Right lobe of liver (tissue), 6 donors: ENCODE data around the gene BAG5. TPM values are rescaled to one million over a fixed set of nuclear protein-coding genes. Genes with fewer than 3 reads are reported as not detected.

Experiments used
- ATAC-seq, 4 donors: fragments of 200-7000 bp; cut with Tn5 transposase; one replicate each; pipeline ENCODE4 v1.9.1; 2020; ENCODE audit warnings: mild to moderate bottlenecking in 4 of 4, moderate library complexity in 4 of 4
- DNase-seq, 3 donors: peaks; one replicate each; pipeline ENCODE4 v3.0.0-alpha.2; 2020
- H3K27ac ChIP-seq, 3 donors: fragments of 200-600 bp; one replicate each; pipeline ENCODE4 v1.8.0; 2022
- H3K27me3 ChIP-seq, 2 donors: fragments of 200-600 bp; one replicate each; pipeline ENCODE4 v1.8.0; 2022
- H3K36me3 ChIP-seq, 4 donors: fragments of 200-600 bp; sonication (generic) in 1 of 4; one replicate each; pipeline versions ENCODE4 v1.5.1 to v1.8.0; 2017 to 2022; ENCODE audit warnings: control low read depth in 1 of 4
- H3K4me1 ChIP-seq, 4 donors: fragments of 200-600 bp; sonication (generic) in 1 of 4; one replicate each; pipeline versions ENCODE4 v1.5.1 to v1.8.0; 2017 to 2022; ENCODE audit warnings: control low read depth in 1 of 4
- H3K4me3 ChIP-seq, 3 donors: fragments of 200-600 bp; one replicate each; pipeline ENCODE4 v1.8.0; 2022
- H3K9me3 ChIP-seq, 4 donors: fragments of 200-600 bp; sonication (generic) in 1 of 4; one replicate each; pipeline versions ENCODE4 v1.5.1 to v1.8.0; 2017 to 2022; ENCODE audit warnings: control low read depth in 1 of 4
- CTCF ChIP-seq, 4 donors: fragments of 200-600 bp in 3 of 4; fragments of 450-650 bp in 1 of 4; IDR thresholded peaks; one replicate each; pipeline versions ENCODE4 v1.5.1 to v1.8.0; 2016 to 2022; ENCODE audit warnings: antibody characterized with exemption in 4 of 4, mild to moderate bottlenecking in 2 of 4
- POLR2A ChIP-seq: fragments of 450-650 bp; IDR thresholded peaks from one replicate; pipeline ENCODE4 v1.6.1; 2017; ENCODE audit warnings: antibody characterized with exemption, mild to moderate bottlenecking
- WGBS: methylation state at CpG from one replicate; pipeline ENCODE4 v1.1.6; 2018; ENCODE audit warnings: low coverage, low lambda C conversion rate; ENCODE audit not compliant: insufficient coverage; ENCODE audit errors: missing lambda C conversion rate; 5-methylcytosine and 5-hydroxymethylcytosine counted together
- intact Hi-C, 2 donors: fragments of 100-400 bp; cut with DNase I; formaldehyde crosslinking; loops; one replicate each; pipeline versions ENCODE4 v1.11.2 to v1.14.1; 2022
- total RNA-seq, 6 experiments: library from RNA; depleted of rRNA in 2 of 6; stranded (reverse); fragments of >200 nt in 2 of 6; fragmentation: NEBNext Ultra II Directional in 3 of 6; extraction: Animal tissue kit (Norgen Biotek cat#: 25700) in 3 of 6; gene quantifications; one replicate each; pipeline versions ENCODE4 v1.1.0 to v1.2.4, GENCODE V29; 2016 to 2023
- donor health status: DM: no; HTN: yes; CAD: no.
- donor health status: DM: no; HTN: no; CAD: no.
- donor health status: DM: no; HTN: no; CAD: no.
- donor health status: DM: no; HTN: yes; CAD: no.
- donor health status: DM: no; HTN: yes; CAD: no.

The BAG5 gene
- total RNA-seq, 6 experiments from 2014 or later: 6.5 to 11.4 (median 10.9) TPM

- ATAC-seq (no peak), DNase-seq (no peak)
- H3K4me3 ChIP-seq: no peak overlapping the region
- no peaks in the 10 kb centered on the region for H3K9me3 ChIP-seq
- H3K4me1 ChIP-seq: peaks cover 0 to 15% (median 7%) of the 10 kb centered on the region in 4 donors
- no peak overlapping the region for H3K27ac ChIP-seq
- intact Hi-C loops: loop anchor here in 1 of 2 donors (10.0 kb wide), 1 partner anchor 51 kb away; the partner anchor contains the start of gene KLC1
- H3K27me3 ChIP-seq: no peaks in the 10 kb centered on the region
- TF ChIP-seq CTCF (IDR thresholded peaks at IDR 0.05) (no peak), POLR2A (no peak)
- peaks cover 0 to 18% (median 1%) of the 10 kb centered on the region in 4 donors for H3K36me3 ChIP-seq
- 60% methylated on average over 3 of the region's 6 CpGs for WGBS
Observed at GRCh38 chr14:103574104-103574503, 11.6 kb upstream of the BAG5 start.

- Histone ChIP-seq H3K9me3 (no peaks in the 10 kb centered on the region), H3K27me3 (no peaks in the 10 kb centered on the region), H3K4me3 (no peak overlapping the region), H3K4me1 (peaks cover 0 to 4% (median under 1%) of the 10 kb centered on the region in 4 donors), H3K36me3 (peaks cover 0 to 12% (median 1%) of the 10 kb centered on the region in 4 donors), H3K27ac (no peak overlapping the region)
- no peak for ATAC-seq
- WGBS: 76% methylated on average over 6 of the region's 11 CpGs
- TF ChIP-seq CTCF (IDR thresholded peaks at IDR 0.05) (no peak), POLR2A (no peak)
- intact Hi-C loops: no loop called here
- DNase-seq: no peak
Observed at GRCh38 chr14:103569408-103569807, 7.0 kb upstream of the BAG5 start.

- intact Hi-C loops: no loop called here
- WGBS: 59% methylated on average over 4 of the region's 8 CpGs
- no peak for DNase-seq
- Histone ChIP-seq H3K27ac (no peak overlapping the region), H3K36me3 (peaks cover 0 to 9% (median 0%) of the 10 kb centered on the region in 4 donors), H3K9me3 (no peaks in the 10 kb centered on the region), H3K4me3 (no peak overlapping the region), H3K27me3 (no peaks in the 10 kb centered on the region), H3K4me1 (peaks cover 0 to 8% (median 2%) of the 10 kb centered on the region in 4 donors)
- no peak for TF ChIP-seq CTCF (IDR thresholded peaks at IDR 0.05)
- no peak for TF ChIP-seq POLR2A
- ATAC-seq: no peak
Observed at GRCh38 chr14:103568952-103569351, 6.5 kb upstream of the BAG5 start.

GRCh38 chr14:103563844-103564505 lies 1.5 kb upstream of the BAG5 start:
- 60% methylated on average over 17 of the region's 21 CpGs for WGBS
- peaks cover 0 to 10% (median 0%) of the 10 kb centered on the region in 4 donors for H3K36me3 ChIP-seq
- H3K4me3 ChIP-seq: peak overlapping the region; percentile 97 to 99 (median 99)
- H3K4me1 ChIP-seq: peaks cover 0 to 36% (median 11%) of the 10 kb centered on the region in 4 donors
- H3K27me3 ChIP-seq: no peaks in the 10 kb centered on the region
- intact Hi-C loops: no loop called here
- no peak overlapping the region for H3K27ac ChIP-seq
- ATAC-seq (no peak), DNase-seq (no peak)
- H3K9me3 ChIP-seq: no peaks in the 10 kb centered on the region
- no peak for TF ChIP-seq POLR2A
- no peak for TF ChIP-seq CTCF (IDR thresholded peaks at IDR 0.05)
